Measurements from ENCODE around the gene SYNDIG1.

Gene SYNDIG1

GRCh38 chr20:24449026-24449720, 20.3 kb upstream of the SYNDIG1 start:
- DNase-seq: no peak

- DNase-seq: no peak
Measured at GRCh38 chr20:24450177-24450576, 19.3 kb upstream of the SYNDIG1 start.

- no peak for DNase-seq
Measured at GRCh38 chr20:24450624-24451376, 18.6 kb upstream of the SYNDIG1 start.

- no peak for DNase-seq
Measured at GRCh38 chr20:24451428-24451827, 18.0 kb upstream of the SYNDIG1 start.

- no peak for DNase-seq
Measured at GRCh38 chr20:24452016-24452415, 17.4 kb upstream of the SYNDIG1 start.

- no peak for DNase-seq
Measured at GRCh38 chr20:24452498-24453127, 16.8 kb upstream of the SYNDIG1 start.

- no peak for DNase-seq
Measured at GRCh38 chr20:24453869-24454268, 15.6 kb upstream of the SYNDIG1 start.

- DNase-seq: no peak
Measured at GRCh38 chr20:24455081-24455480, 14.3 kb upstream of the SYNDIG1 start.

GRCh38 chr20:24456398-24456781, 13.0 kb upstream of the SYNDIG1 start:
- no peak for DNase-seq

GRCh38 chr20:24458436-24458835, 11.0 kb upstream of the SYNDIG1 start:
- DNase-seq: no peak

GRCh38 chr20:24459733-24460132, 9.7 kb upstream of the SYNDIG1 start:
- DNase-seq: no peak

- DNase-seq: no peak
Measured at GRCh38 chr20:24460712-24461111, 8.7 kb upstream of the SYNDIG1 start.

GRCh38 chr20:24461848-24462247, 7.6 kb upstream of the SYNDIG1 start:
- no peak for DNase-seq

- DNase-seq: no peak
Measured at GRCh38 chr20:24462460-24463010, 6.9 kb upstream of the SYNDIG1 start.

- DNase-seq: no peak
Measured at GRCh38 chr20:24465159-24465558, 4.3 kb upstream of the SYNDIG1 start.

GRCh38 chr20:24465730-24466129, 3.7 kb upstream of the SYNDIG1 start:
- no peak for DNase-seq

- DNase-seq: no peak
Measured at GRCh38 chr20:24468401-24469115, 871 bp upstream of the SYNDIG1 start.

GRCh38 chr20:24469894-24470745, 691 bp downstream of the SYNDIG1 start:
- DNase-seq: no peak

GRCh38 chr20:24470746-24471582, 1.5 kb downstream of the SYNDIG1 start:
- DNase-seq: no peak

- DNase-seq: no peak
Measured at GRCh38 chr20:24472426-24472825, 3.0 kb downstream of the SYNDIG1 start.
